ENCODE data around the gene SMIM30.
"Not testable (repeated sequence)": the region's sequence is repeated elsewhere in the genome, so short reads cannot be mapped to it uniquely, and the experiment has no call there.

Gene SMIM30

GRCh38 chr7:113118074-113118959, at the start of gene SMIM30:
Gene SMIM30, minus strand, starts transcription at chr7:113118554. Its CDS starts 976 bp downstream, at chr7:113117578.
- ATAC-seq (peak; percentile 98), DNase-seq (peak; percentile 89)

- DNase-seq, ATAC-seq: not testable (repeated sequence)
Observed at GRCh38 chr7:113166176-113166575, 47.8 kb upstream of the SMIM30 start.

GRCh38 chr7:113161050-113161449, 42.7 kb upstream of the SMIM30 start:
- DNase-seq (no peak), ATAC-seq (no peak)

- no peak for ATAC-seq
- DNase-seq: no peak
Observed at GRCh38 chr7:113159746-113160339, 41.5 kb upstream of the SMIM30 start.

- DNase-seq (no peak), ATAC-seq (no peak)
Observed at GRCh38 chr7:113158756-113159155, 40.4 kb upstream of the SMIM30 start.

GRCh38 chr7:113154117-113154516, 35.8 kb upstream of the SMIM30 start:
- no peak for DNase-seq

GRCh38 chr7:113144817-113145216, 26.5 kb upstream of the SMIM30 start:
- no peak for DNase-seq
- ATAC-seq: no peak

More at GRCh38 chr7:113154117-113154516, 35.8 kb upstream of the SMIM30 start:
- ATAC-seq: no peak

GRCh38 chr7:113143486-113144257, 25.3 kb upstream of the SMIM30 start:
- ATAC-seq: no peak

GRCh38 chr7:113142385-113143119, 24.2 kb upstream of the SMIM30 start:
- DNase-seq (no peak), ATAC-seq (no peak)

More at GRCh38 chr7:113143486-113144257, 25.3 kb upstream of the SMIM30 start:
- no peak for DNase-seq

GRCh38 chr7:113141803-113142202, 23.4 kb upstream of the SMIM30 start:
- ATAC-seq (no peak), DNase-seq (no peak)

- DNase-seq (no peak), ATAC-seq (no peak)
Observed at GRCh38 chr7:113140956-113141355, 22.6 kb upstream of the SMIM30 start.

- DNase-seq (no peak), ATAC-seq (no peak)
Observed at GRCh38 chr7:113137241-113137640, 18.9 kb upstream of the SMIM30 start.

GRCh38 chr7:113134025-113134424, 15.7 kb upstream of the SMIM30 start:
- DNase-seq: no peak
- no peak for ATAC-seq

- no peak for DNase-seq
Observed at GRCh38 chr7:113131367-113131766, 13.0 kb upstream of the SMIM30 start.

GRCh38 chr7:113128031-113128430, 9.7 kb upstream of the SMIM30 start:
- DNase-seq (no peak), ATAC-seq (no peak)

More at GRCh38 chr7:113131367-113131766, 13.0 kb upstream of the SMIM30 start:
- ATAC-seq: no peak

GRCh38 chr7:113125728-113126127, 7.4 kb upstream of the SMIM30 start:
- no peak for DNase-seq
- ATAC-seq: no peak

- DNase-seq (no peak), ATAC-seq (peak; percentile 26)
Observed at GRCh38 chr7:113122744-113123143, 4.4 kb upstream of the SMIM30 start.

GRCh38 chr7:113120647-113121046, 2.3 kb upstream of the SMIM30 start:
- ATAC-seq (no peak), DNase-seq (no peak)

- ATAC-seq (no peak), DNase-seq (no peak)
Observed at GRCh38 chr7:113119429-113119828, 1.1 kb upstream of the SMIM30 start.

- DNase-seq: peak; percentile 10
- ATAC-seq: not testable (repeated sequence)
Observed at GRCh38 chr7:113117374-113117774, 980 bp downstream of the SMIM30 start.

GRCh38 chr7:113113912-113114311, 4.4 kb downstream of the SMIM30 start:
- DNase-seq (no peak), ATAC-seq (no peak)

GRCh38 chr7:113109718-113110117, 8.6 kb downstream of the SMIM30 start:
- DNase-seq (no peak), ATAC-seq (no peak)

Measured in stimulated activated naive CD8-positive, alpha-beta T cell treated with anti-CD3 and anti-CD28 coated beads, Interleukin-15, Interleukin-2, amounts not matched to agents 100 U/mL and 50 U/mL, for 24 hours (primary cell).